NCI-H446 (cell line): Measurements from ENCODE around the gene GVQW3.
A peak's percentile ranks its signal among the peaks of the same experiment; 100 is the strongest.

Experiments
- DNase-seq, 2 experiments: peaks; one replicate each; lab custom pipeline; 2025; lab: John Stamatoyannopoulos, UW

GVQW3 gene

DNA sequence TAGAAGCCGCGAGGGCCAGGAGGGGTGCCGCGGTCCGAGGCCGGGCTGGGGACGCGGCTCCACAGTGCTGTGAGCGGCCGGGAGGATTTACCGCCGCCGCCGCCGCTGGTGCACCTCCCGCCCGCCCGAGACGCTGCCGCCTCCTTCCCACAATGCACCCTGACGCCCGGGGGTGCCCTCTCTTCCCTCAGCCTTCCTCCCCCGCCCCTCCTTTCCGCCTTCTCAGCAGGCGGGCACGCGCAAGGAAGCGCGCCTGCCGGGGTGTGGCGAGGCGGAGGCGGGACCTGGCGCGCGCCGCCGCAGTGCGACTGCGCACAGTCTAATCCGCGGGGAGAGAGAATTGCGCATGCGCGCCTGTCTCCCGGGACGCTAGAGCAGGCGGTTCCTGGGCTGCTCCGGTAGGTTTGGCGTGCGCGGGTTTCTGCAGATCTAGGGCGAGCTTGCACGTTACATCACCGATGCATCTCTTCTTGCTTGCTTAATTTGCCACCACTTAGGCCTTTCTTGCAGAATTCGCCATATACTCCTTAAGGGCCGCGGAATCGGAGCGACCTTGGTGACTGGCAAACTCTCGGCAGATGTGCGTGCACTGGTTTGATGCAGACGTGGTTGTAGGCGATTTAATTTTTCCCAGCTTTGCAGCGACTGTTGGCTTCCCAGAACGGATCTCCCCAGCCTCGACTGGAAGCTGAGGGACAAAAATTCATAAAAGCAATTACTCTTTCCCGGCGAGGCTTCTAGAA, at the start of gene GVQW3, which contains the start of gene THAP12:
Gene GVQW3 (plus strand): TSS at position 347 of the 743 bp plus-strand sequence. CDS start 506 bp downstream, outside the sequence.
Gene THAP12 (minus strand): TSS at position 156 of the 743 bp plus-strand sequence. CDS start 296 bp downstream, outside the sequence.
- peak; percentile 94 to 99 for DNase-seq

DNA sequence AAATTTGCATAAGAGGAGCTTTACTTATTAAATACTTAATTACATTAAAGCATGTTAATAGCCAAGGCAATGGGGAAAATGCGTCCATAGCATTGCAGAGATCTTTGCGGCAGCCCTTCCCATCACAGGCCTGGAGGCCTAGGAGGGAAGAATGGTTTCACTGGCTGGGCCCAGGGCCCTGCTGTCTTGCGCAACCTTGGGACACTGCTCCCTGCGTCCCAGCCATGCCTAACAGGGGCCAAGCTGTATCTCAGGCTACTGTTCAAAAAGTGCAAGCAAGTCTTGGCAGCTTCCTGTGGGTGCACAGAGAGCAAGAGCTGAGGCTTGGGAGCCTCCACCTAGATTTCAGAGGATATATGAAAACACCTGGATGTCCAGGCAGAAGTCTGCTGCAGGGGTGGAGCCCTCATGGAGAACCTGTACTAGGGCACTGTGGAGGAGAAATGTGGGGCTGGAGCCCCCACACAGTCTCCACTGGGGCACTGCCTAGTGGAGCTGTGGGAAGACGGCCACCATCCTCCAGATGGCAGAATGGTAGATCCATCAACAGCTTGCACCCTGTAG, 46.2 kb upstream of the GVQW3 start:
- DNase-seq = no peak

DNA sequence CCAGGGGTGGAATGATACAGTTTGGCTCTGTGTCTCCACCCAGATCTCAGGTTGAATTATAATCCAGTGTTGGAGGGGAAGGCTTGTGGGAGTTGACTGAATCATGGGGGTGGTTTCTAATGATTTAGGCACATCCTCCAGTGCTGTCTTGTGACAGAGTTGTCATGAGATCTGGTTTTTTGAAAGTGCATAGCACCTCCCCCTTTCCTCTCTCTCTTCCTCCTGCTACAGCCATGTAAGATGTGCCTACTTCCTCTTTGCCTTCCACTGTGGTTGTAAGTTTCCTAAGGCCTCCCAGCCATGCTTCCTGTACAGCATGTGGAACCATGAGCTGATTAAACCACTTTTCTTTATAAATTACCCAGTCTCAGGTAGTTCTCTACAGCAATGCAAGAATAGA, 45.3 kb upstream of the GVQW3 start:
- no peak for DNase-seq

DNA sequence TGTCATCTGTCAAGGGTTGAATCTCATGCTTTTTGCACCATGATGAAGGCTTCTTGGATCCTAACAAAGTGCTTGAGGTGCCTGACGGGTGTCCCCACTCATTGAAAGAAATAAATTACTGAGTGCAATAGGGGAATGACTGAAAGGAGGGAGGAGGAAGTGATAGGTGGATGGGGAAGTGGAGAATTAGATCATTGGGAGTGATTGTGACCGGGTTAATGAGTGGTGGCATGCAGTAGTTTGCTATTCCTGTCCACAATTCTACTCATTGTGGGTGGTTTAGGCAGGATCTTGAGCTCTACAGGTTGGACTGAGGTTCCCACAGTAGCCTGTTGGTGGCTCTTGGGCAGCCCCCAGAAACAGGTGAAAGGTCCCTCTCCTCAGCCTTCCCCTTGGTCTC, 44.5 kb upstream of the GVQW3 start:
- DNase-seq = no peak

DNA sequence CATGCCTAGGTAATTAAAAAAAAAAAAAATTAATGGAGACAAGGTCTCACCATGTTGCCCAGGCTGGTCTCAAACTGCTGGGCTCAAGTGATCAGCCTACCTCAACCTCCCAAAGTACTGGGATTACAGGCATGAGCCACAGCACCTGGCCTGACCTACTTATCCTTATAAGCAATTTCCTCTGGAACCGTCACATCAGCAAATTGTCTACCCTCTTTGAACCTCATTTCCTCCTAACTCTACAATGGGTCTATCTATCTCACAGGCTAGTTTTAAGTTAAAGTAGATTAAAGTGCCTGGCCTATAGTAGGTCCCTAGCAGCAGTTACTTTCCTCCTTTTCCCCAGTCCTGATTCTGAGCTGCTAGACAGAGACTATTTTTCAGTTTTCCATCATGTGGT, 43.7 kb upstream of the GVQW3 start:
- no peak for DNase-seq

DNA sequence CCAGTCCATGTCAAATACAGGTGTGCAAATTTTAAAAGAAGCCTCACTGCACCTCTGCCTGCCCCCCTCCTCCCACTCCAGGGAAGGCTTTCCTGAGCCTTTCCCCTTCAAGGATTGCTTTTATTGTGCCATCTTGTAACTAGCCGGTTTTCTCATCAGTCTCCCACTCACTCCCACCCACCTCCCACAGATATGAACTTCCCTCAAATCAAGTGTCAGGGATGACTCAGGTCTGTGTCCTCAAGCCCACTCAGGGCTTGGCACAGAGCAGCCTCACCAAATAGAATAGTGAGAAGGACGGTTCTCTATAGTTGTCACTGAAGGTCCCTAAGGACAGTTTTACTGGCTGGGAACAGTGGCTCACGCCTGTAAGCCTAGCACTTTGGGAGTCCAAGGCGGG, 43.2 kb upstream of the GVQW3 start:
- no peak for DNase-seq

DNA sequence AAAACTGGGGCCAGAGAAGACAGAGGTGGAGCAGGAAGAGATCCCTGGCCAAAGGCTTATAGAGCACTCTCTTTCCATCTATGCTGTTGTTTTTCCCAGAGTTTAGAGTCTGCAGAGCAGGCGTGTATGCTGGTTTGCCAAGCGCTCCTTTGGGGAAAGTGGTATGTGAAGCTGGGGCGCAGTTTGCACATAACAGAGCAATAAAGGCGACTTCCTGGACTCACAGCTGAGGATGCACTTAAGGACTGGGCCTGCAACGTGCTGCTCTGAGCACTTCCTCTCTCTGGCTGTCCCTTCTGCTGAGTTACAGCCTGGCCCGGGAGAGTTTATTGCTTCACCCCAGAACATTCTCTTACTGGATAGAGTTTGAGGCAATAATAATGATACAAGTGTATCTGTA, 41.9 kb upstream of the GVQW3 start:
- no peak for DNase-seq

DNA sequence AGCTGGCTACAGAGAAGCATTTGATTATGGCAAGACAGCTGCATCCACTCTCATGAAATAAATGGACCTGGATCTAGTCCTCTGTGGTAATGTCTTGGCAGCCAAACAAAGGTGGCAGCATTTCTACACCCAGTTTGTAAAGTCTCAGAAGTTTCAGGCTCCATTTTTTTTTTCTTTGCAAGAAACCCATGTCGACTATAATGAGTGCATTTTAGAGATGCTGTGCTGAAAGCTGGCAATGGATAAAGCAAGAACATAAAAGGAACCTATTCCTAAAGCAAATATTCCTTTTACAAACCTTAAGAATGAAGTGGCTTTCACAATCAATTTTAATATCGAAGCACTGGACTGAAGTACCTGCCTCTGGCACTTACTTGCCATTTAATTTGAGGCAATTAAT, 33.7 kb upstream of the GVQW3 start:
- DNase-seq = peak in 1 of 2 experiments; percentile 14

DNA sequence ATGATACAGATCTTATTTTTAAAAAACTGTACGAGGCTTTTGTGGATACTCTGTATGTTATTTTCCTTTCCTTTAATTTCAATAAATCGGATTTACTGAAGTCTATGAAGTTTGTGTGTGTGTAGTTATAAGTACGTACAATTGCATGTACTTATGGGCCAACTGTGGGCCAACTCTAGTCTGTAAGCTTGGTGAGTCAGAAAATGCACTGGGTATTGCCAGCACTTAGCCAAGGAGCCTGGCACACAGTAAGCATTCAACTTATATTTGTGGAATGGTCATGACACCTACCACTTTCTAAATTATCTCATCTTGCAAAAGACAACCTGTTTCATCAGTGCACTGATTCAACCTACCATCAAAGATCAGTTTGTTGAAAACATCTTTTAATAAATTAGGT, 32.8 kb upstream of the GVQW3 start:
- DNase-seq = peak in 1 of 2 experiments; percentile 7

DNA sequence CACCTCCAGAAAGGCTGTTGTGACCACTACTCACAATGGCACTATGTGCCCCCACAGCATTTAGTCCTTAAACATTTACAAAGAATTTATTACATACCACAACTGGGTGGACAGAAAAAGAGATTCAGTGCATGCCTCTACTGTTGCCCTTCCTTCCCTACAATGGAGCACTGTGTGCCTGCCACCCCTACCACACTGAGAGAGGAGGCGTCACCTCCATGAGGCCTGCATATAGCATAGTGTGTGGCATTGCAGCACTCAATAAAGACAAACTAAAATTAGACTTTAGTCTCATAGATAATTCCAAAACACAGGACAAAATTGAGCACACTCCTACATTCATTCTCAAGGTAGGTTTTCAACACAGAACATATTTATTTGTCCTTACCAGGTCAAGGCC, 26.0 kb upstream of the GVQW3 start:
- no peak for DNase-seq

DNA sequence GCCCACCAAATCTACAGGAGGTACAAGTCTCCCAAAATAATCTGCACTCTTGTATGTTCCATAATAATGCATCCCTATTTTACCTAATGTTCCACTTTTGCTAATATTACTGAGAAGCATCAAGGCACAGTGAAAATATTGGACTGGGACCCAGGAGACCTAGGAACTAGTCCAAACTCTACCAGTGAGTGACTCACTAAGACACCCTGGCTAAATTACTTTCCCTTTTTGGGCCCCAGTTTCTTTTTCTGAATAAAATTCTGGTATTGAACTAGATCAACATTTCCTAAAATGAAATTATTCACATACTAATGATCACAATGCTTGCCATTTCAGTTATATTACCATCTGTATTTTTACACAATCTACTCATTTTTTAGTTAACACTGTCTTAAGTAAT, 19.7 kb upstream of the GVQW3 start:
- DNase-seq = no peak

DNA sequence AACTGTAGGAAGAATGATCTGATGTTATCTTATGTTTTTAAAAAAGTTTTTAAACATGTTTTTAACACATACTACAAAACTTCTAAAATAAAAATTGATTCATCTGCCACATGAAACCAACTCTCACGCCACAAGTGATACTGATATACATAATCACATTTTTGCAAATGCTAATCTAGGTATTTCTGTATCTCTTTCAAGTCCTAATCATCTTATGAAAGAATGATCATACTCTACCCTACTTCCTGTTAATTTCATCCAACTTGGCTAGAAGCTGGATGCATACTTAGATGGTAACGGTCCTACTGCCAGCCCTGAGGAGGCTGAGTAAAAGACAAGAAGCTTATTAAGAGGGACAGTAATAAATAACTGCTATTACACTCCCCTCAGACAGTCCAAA, 19.3 kb upstream of the GVQW3 start:
- DNase-seq = no peak

DNA sequence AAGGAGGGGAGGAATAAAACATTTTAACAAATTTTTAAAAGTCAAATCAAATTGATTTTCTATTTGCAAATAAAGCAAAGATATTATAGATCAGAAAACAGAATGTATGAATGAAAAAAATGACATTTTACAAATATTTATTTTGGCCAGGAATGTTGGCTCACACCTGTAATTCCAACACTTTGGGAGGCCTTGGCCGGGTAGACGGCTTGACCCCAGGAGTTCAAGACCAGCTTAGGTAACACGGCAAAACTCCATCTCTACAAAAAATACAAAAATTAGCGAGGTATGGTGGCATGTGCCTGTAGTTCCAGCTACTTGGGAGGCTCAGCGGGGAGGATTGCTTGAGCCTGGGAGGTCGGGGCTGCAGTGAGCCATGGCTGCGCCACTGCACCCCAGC, 18.4 kb upstream of the GVQW3 start:
- DNase-seq = no peak

DNA sequence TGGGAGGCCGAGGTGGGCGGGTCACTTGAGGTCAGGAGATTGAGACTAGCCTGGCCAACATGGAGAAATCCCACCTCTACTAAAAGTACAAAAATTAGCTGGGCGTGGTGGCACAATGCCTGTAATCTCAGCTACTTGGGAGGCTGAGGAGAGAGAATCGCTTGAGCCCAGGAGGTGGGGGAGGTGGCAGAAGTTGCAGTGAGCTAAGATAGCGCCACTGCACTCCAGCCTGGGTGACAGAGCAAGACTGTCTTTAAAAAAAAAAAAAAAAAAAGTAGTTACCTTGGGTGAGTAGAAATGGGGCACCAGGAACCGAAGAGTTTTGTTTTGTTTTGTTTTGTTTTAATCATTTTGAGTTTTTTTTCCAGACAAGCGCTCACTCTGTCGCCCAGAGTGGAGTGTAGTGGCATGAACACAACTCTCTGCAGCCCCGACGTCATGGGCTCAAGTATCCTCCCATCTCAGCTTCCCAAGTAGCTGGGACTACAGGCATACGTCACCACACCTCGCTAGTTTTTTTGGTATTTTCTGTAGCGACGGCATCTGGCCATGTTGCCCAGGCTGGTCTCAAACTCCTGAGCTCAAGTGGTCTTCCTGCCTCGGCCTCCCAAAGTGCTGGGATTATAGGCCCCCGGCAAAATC, 16.0 kb upstream of the GVQW3 start:
- DNase-seq = no peak

DNA sequence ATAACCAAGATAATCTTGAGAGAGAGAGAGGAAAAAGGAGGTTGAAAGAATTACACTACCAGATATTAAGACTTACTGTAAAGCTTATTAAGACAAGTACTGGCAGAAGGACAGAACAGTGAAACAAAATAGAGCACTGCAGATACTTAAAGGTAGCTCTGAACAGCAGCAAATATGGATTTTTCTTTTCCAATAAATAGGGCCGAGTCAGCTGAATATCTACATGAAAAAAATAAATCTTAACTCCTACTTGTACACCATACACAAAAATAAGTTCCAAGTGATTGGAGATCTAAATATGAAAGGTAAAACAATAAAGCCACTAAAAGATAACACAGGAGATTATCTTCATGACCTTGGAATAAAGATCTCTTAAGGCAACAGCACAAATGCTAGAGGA, 12.6 kb upstream of the GVQW3 start:
- DNase-seq = no peak

DNA sequence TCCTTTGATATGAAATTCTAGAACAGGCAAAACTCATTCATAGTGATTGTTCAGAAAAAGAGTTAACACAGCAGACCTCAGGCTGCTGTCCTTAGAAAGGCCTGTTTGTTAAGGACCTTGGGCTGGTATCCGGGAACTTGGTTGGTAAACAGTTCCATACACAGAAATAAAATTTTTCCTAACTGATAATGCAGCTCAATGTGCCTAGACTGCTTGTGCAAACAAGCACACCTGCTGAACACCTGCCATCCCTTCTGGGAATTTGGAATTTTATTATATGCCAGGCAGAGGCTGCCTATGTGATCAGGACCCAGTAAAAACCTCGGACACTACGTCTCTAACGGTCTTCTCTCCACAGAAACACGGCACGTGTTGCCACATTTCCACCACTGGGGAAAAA, 11.7 kb upstream of the GVQW3 start:
- no peak for DNase-seq

DNA sequence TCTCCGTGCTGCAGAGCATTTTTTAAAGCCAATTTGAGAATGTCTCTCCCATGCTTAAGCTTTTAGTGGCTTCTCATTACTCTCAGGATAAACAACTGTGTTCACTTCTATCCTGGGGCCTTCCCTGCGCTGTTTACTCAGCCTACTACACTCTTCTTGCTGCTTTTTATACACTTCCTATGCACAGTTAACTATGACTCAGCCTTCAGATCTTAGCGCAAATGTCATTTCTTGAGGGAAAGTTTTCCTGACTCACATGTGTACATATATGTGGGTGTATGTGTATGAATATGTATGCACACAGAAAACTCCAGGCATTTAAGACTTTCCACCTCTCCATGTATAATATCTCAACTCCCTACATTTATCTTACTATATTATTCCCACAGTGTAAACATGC, 10.0 kb upstream of the GVQW3 start:
- no peak for DNase-seq

DNA sequence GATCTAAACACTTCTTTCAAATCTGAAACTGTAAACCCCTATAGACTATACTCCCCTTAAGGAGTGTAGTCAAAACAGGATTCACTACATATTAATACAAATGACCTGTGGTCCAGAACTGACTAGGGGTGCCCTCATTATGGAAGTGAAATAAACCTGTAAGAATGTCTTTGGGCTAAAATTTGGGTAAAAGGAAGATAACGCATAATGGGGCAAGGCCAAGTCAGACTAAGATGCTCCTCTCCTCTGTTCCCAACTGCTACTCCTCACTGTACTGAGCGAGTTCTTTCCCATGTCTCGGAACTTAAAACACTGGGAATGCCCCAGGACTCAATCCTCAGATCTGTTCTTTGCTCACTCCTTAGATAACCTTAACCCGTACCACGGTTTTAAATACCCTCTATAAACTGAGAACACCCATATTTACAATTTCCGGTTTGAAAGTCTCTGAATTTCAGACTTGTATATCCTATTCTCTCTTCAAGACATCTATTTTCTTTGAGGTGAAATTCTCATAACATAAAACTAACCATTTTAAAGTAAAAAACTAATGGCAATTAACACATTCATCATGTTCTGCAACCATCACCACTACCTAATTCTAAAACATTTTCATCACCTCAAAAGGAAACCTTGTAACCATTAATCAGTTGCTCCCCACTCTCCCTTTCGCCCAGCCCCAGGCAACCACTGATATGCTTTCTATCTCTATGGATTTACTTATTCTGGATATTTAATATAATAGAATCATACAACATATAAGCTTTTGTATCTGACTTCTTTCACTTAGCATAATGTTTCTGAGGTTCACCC, 4.2 kb upstream of the GVQW3 start:
- no peak for DNase-seq

DNA sequence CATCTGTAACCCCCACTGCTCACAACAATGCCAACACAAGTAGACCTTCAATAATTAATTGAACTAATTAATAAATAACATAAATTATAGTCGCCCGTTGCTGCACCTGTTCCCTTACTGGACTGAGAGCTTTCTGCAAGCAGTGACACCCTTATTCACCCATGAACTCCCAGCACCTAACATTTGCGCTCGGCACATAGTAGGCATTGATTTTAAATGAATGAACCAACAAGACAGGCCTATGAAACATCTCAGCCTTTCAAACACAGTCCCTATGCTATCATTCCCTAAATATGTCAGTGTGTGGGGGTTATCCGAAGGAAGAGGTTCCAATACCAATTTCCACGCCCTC, 1.3 kb upstream of the GVQW3 start:
- no peak for DNase-seq

DNA sequence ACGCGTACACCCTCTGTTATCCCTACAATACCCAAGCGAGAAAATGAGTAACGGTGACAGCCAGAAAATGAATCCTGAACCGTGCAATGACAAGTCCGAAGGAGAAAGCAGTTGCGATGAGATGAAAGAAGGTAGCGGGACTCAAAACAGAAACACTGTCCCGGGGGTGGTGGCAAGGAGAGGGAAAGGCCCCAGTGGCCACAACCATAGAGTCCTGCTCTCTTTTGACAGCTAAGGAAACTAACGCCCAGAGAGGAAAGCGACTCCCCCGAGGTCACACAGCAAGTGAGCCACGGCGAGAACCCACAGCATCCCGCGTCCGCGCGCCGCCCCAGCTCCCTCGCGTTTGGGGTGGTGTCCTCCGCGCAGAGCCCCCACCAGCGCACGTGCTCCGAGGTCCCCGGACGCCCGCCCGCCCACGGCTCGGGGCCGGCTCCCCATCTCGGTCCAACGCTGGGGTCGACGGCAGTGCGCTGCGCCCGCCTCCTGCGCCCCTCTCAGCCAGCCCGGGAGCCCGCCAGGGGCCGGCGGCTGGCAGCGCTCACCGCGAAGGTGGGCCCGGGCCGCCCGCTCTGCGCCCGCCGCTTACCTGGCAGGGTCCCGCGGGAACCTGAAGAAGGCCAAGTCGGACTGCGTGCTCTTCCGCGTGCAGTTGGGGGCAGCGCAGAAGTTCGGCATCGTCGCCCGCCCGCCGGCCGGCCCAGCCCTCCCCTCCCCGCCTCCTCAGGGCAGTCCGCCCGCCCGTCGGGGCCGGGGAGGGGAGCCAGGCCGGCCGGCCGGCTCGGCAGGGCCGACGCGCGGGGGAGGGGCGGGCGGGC, 755 bp upstream of the GVQW3 start:
- DNase-seq = no peak

DNA sequence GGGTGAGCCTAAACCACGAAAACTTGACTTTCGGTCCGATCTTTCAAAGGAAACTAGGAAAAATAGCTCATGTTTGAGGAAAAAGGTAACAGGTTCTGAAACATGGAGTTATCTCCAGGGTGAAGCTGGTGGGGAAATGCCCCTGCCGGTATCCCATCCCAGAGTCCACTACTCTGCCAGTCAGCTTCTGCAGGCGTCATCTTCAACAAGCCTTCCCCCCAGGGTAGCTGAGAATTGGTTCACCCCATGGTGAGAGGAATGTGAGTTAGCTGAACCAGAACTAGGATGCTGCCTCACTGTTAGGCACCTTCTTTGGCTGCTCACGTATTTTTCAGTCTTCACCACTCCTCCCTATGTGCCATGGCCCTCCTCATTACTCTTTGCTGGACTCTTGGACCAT, 1.1 kb downstream of the GVQW3 start:
- no peak for DNase-seq

DNA sequence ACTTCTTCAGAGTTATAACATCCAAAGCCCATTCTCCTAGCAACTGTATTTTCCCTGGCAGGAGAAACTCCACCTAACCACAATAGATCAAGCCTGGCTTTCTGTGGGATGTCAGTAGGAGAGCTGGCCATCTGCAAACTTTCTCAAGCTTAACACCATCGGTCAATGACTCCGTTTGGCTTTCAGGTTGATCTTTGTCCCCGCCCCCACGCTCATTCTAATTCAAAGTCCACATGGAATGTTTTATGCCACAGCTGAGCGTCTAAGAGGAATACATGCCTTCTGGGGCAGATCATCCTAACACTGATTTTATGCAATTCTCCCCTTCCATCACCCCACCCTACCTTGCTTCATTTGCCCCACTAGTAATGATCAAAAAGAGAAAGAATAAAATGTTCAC, 4.8 kb downstream of the GVQW3 start:
- DNase-seq = no peak
